NOMO-1 (cell line): ENCODE results near the gene PTX4.

Source experiments
- DNase-seq, 2 experiments: peaks; one replicate each; lab custom pipeline; 2025; ENCODE audit not compliant: unreplicated experiment in 2 of 2; lab: John Stamatoyannopoulos, UW

Gene PTX4

GRCh38 chr16:1525871-1526607, 37.3 kb upstream of the PTX4 start:
- DNase-seq, result no peak

DNA sequence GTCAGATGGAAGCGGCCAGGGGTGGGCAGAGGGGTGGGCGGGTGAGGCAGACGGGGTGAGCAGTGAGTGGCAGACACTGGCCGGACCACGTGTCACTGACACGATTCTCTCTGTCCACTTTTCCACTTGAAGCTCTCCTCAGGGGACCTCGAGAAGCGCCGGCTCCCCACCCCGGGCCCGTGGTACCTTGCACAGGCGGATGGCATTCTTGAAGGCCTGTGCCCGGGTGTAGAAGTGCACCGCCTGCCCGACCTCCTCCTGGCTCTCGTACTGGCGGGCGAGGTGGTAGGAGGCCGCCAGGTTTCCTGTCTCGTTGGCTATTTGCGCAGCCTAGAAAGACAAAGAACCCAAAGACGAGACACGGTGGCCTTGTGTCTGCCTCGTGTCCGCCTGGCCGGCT, 35.6 kb upstream of the PTX4 start:
- DNase-seq, result no peak

DNA sequence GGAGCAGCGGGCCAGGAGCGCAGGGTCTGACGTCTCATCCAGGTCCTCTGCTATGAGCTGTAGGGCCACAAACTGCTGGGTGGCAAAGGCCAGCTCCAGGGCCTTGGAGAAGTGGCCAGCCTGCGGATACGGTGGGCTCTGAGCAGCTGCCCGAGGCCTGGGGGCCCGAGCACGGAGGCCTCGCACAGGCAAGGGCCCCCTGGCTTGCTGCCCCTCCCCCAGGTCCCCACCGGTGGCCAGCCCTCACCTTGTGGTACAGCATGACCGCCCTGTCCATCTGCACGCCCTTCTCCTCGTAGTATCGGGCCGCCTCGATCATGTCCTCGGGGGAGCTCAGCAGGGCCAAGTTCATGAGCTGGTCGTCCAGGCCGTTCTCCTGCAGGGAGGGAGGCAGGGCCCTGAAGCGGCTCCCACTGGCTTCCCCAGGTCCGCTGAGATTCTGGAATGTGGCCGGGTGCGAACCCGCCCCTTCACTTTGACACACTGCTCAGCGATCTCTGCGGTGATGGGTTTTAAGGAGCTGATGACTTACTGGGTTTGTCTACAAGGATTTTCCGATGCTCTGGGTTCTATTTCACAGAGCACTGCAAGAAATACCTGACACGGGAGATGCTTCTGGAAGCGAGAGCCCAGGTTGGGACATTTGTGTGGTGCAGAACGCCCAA, 35.0 kb upstream of the PTX4 start:
- no peak for DNase-seq

- DNase-seq, result no peak
Measured at GRCh38 chr16:1520461-1520860, 31.7 kb upstream of the PTX4 start.

DNA sequence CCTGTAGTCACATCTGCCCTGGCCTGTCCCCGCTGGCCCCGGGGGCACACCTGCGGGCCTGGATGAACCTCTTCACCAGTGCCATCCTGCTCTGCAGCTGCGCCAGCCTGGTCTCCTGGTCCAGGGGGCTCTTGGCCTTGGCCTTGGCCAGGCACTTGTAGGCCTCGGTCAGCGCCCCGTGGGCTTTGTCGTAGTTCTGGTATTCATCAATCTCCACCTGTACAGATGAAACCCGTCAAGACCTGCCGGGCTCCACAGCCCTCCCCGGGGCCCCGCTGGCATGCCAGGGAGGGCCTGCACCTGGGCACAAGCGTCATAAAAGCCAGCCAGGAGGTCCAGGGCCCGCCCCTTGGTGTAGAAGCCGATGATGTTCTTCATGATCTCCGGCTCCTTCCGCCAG, 31.1 kb upstream of the PTX4 start:
- DNase-seq, result no peak

DNA sequence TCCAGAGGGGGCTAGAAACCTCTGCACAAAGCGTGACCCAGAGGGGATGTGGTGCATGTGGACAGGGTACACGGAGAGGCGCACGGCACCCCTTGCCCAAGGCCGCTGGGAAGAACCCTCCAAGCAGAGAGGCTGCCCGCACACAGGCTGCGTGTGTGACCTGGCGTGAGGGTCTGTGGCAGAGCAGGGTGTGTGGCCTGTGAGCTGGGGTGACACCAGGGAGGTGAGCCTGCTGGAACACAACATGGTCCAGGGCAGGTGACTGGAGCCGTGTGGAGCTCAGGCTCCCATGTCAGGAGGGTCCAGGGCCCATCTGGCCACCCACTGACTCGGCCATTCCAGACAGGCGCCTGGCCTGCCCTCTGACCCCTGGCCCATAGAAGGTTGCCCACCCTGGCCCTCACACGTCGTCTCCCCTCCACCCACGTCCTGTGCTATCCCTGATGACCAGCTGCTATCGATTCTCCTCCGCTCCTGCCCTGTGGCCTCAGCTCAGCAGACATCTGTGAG, 29.9 kb upstream of the PTX4 start:
- DNase-seq, result no peak

DNA sequence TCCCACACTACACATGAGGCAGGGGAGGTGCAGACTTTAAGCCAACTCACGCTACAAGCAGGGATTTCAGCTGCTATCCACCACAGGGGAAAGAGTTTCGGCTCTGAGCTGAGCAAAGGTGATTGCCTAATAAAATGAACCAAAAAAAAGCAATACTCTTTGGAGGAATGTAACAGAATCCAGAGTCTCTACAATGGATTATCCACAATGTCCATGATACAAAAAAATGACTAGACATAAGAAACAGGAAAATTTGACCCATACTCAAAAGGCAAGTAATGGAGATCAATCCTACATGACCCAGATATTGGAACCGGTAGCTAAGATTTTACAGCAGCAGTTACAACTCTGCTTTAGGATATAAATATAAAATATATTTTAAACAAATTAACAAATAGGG, 25.8 kb upstream of the PTX4 start:
- DNase-seq, result no peak

GRCh38 chr16:1512774-1513173, 24.0 kb upstream of the PTX4 start:
- DNase-seq, result no peak

DNA sequence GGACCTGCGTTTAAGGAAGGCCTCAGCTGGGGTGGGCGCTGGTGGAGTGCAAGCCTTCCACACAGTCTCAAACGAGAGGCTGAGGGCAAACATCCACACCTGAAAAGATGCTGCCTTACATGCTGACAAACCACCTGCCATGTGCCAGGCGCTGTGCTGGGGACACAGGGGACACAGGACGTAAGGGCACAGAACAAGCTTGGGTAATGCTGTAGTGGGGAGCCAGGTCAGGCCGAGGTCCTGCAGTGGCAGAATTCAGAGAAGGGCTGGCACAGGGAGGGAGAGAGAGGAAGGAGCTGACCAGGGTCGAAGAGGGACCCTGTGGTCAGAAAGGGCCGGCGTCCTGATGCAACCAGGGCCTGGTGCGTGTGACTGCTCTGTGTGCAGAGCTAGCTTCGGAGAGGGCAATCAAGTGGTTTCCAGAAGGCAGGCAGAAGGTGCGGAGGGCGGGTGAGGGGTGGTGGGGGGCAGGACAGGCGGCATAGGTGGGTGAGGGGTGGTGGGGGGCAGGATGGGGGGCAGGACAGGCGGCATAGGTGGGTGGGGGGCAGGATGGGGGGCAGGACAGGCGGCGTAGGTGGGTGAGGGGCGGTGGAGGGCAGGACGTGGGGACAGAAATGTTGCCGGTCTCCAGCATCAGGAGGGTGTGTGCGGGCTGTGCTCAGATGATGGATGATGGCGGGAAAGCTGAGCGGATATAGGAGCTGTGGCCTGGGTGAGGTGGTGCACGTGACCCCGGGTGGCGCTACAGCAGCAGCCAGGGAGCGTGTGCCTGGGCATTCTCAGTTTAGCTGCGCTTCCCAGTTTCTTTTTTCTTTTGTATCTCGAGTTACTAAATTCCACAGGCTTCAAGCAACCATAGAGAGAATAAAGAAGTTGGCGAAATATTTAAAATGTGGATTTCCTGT, 23.2 kb upstream of the PTX4 start:
- no peak for DNase-seq

- no peak for DNase-seq
Measured at GRCh38 chr16:1510941-1511351, 22.2 kb upstream of the PTX4 start.

DNA sequence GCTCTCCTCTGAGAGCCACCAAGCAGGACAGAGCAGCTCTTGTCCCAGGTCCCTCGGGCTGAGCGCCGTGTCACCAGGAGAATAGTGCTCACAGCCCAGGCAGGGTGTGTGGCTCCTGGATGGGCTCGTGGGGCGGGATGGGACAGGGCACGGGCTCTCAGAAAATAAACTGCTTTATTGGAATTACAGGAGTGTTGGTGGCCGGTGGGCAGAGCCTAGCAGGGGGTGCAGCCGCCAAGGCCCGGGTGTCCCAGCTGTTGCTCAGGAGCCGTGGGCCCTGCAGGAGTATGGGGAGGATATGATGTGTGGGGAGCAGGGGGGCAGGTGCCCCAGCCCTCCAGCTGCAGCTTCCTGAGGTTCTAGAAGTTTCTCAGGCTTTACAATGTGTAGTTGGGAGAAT, 21.5 kb upstream of the PTX4 start:
- no peak for DNase-seq

- no peak for DNase-seq
Measured at GRCh38 chr16:1509307-1510221, 20.8 kb upstream of the PTX4 start.

DNA sequence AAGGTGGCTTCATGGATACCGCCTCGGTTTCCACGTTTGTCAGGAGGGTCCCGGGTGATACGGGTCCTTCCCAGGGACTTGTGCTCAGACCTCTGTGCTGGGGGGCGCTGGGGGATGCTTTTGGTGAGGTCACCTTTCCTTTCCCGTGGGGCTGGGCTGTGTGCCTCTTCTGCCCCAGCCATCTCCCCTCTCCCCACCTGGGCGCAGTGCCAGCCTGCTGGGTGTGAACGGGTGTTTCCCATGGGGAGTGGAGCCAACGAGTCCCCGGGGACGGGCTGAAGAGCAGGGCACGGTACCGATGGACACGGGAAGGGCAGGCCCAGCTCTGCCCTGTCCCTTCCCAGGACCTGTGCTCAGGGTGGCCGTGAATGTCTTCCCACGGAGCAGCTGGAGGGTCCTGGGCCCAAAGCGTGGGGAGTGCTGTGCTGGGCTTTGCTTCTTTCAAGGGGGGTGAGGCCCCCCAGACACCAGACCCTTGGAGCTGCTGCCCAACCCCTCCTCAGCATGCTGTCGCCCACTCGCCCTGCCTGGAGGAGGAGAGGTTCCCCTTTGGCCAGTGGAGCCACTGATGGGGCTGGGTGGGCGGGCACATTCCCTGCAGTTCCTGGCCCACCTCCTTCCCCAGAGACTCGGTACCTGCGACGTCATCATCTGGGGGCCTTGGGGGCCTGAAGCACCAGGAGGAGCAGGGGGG, 19.9 kb upstream of the PTX4 start:
- DNase-seq, result no peak

DNA sequence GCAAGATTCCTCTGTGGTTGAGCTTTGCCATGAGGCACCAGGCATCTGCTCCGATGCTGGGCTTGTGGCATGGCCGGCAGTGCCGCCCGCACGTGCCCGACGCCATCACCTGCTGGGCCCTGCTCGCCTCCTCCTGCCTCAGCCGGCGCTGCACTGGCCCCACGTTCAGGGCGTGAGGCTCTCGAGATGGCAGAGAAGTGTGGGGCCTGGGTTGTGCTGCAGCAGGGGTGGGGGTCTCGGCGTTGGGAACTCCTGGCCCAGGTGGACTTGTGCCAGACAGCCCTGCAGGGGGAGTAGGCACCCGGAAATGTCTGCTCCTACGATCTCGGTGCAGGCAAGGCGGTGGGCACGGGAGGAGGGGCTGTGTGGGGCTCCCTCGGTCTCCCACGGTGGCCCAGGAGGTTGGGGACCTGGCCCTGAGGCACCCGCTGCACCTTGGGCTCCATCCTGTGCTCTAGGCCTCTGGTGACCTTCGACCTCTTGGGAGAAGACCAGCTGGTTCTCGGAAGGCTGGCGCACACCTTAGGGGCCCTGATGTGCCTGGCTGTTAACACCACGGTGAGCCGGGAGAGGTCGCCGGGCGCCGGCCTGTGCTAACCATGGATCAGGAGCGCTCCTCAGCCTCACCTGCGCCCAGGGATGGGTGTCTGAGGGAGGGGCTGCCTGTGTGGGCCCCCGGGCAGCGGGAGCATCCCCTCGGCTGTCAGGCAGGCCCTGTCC, 17.9 kb upstream of the PTX4 start:
- no peak for DNase-seq

DNA sequence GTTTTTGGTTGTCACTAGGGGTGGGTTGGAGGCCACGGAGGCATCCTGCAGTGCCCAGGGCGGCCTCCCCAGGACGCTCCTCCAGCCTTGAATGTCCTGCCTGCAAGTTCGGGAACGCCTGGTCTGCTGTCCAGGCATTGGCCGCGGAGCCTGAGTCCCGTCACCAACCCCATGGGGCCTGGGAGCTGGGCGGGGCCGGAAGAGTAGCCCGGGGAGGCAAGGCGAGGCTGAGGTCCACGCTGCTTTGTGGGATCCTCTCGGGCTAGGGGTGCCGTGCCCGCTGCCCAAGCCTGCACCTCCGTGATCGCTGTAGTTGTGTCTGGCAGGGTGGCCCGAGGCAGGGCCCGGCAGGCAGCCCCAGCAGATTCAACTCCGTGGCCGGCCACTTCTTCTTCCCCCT, 17.2 kb upstream of the PTX4 start:
- no peak for DNase-seq

DNA sequence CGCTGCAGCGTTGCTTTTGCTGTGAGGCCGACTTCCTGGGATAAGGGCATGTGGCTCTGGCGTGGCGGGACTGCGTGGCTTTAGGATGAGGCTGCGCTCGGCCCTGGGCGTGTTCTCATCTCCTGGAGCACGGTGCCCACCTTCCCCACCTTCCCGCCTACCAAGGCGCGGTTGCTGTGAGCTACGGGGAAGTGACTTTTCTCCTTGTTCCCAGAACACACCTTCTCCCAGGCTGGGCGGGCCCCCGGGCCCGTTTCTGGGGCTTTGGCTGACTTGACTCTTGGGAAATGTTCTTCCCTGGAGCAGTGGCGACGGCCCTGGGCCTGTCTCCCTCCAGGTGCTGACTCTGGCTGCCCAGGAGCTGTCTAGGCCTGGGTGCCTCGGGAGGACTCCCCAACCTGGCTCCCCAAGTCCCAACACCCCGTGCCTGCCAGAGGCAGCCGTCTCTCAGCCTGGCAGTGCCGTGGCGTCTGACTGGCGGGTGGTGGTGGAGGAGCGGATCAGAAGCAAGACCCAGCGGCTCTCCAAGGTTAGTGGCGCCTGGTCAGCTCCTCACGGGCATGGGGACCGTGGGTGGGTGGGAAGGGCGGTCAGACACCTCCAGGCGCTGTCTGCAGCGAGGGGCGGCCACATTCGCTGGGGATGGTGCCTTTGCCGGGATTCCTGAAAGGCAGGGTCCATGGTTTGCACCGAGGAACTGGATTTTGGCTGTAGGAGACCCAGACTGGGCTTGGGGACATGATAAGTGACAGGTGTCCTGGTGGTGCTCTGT, 16.5 kb upstream of the PTX4 start:
- no peak for DNase-seq

GRCh38 chr16:1503110-1503955, 14.6 kb upstream of the PTX4 start:
- no peak for DNase-seq
